Measurements from ENCODE around the gene PRDM10. TPM values are rescaled to one million over a fixed set of nuclear protein-coding genes. Genes with fewer than 3 reads are reported as not detected.

Gene PRDM10
- total RNA-seq, 1 experiment from 2014 or later: 7.7 TPM

DNA sequence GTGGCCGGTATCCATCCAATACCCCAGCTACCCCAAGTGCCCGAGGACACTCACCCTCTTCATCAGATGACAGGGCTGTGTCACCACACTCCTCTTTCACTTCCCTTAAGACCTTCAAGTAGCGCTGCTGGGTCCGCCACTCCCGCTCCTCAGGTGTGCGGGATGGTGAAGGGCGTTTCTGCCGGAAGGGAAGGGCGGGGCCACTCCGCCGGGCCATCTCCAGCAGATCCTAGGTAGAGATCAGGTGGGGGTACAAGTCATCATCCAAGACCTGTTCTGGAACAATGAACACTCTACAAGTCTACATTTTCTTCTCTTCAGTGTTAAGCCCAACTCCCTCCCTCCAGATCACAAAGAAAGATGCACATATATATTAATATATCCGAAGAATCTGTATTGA lies 117.3 kb downstream of the PRDM10 start:
- H3K36me3 Mint-ChIP-seq (ENCODE audit: insufficient read depth in 1 of 3, low read depth in 3 of 3): peaks cover 60 to 96% (median 89%) of the 10 kb centered on the region in 3 experiments; a peak in 6 of 7 replicates

More for the DNA sequence above, 117.3 kb downstream of the PRDM10 start:
- Histone ChIP-seq H3K18ac (ENCODE audit: insufficient read length, low read depth, low read length) (no peak overlapping the region), H3K9me3 (ENCODE audit: control insufficient read depth, low read depth, low read length) (no peaks in the 10 kb centered on the region), H4K5ac (ENCODE audit: insufficient read length, low read depth, low read length) (no peak overlapping the region), H3K9ac (ENCODE audit: extremely low read depth, insufficient read length, low read length) (no peak overlapping the region), H2AFZ (ENCODE audit: low read length) (no peak overlapping the region), H3K27me3 (ENCODE audit: insufficient read depth, low read length) (no peaks in the 10 kb centered on the region), H3K4me1 (ENCODE audit: insufficient read depth, low read length) (no peaks in the 10 kb centered on the region), H3K56ac (ENCODE audit: insufficient read length, low read depth, low read length) (no peak overlapping the region), H4K91ac (ENCODE audit: insufficient read length, low read depth, low read length) (no peak overlapping the region), H3K4ac (ENCODE audit: low read depth, low read length) (no peak overlapping the region), H3K23ac (ENCODE audit: insufficient read length, low read depth, low read length) (no peak overlapping the region), H2BK5ac (ENCODE audit: insufficient read length, low read length) (no peak overlapping the region), H2BK20ac (ENCODE audit: low read depth, low read length, poor library complexity, severe bottlenecking) (no peak overlapping the region), H3K4me2 (ENCODE audit: insufficient read depth, insufficient read length, low read length) (no peak overlapping the region), H2BK12ac (ENCODE audit: insufficient read length, low read depth, low read length) (no peak overlapping the region), H3T11ph (ENCODE audit: low read length) (no peak overlapping the region), H4K8ac (replicated peaks; ENCODE audit: insufficient read length, low read depth, low read length) (no peak overlapping the region), H3K23me2 (ENCODE audit: insufficient read length, low read depth, low read length, poor library complexity, severe bottlenecking) (no peaks in the 10 kb centered on the region), H4K20me1 (ENCODE audit: control insufficient read depth, insufficient read depth, insufficient read length) (no peaks in the 10 kb centered on the region), H3K14ac (ENCODE audit: insufficient read depth, low read length) (no peak overlapping the region), H2BK15ac (ENCODE audit: low read depth, low read length) (no peak overlapping the region), H3K79me1 (ENCODE audit: insufficient read depth, low read depth, low read length, poor library complexity, severe bottlenecking) (no peaks in the 10 kb centered on the region), H3K79me2 (ENCODE audit: insufficient read depth, low read length) (no peaks in the 10 kb centered on the region), H2BK120ac (ENCODE audit: low read depth, low read length, poor library complexity, severe bottlenecking) (no peak overlapping the region), H3K27ac (ENCODE audit: insufficient read length, low read depth, low read length) (no peak overlapping the region), H2AK5ac (ENCODE audit: insufficient read length, low read length) (no peak overlapping the region)
- DNase-seq: no peak
- no peak overlapping the region for H3K27ac Mint-ChIP-seq
- H3K9me3 Mint-ChIP-seq: no peaks in the 10 kb centered on the region
- H3K4me1 Mint-ChIP-seq: no peaks in the 10 kb centered on the region
- H3K4me3 Mint-ChIP-seq: no peak overlapping the region
- no peaks in the 10 kb centered on the region for H3K27me3 Mint-ChIP-seq (ENCODE audit: low read depth)
- WGBS (ENCODE audit: extremely low coverage, insufficient read length, low lambda C conversion rate): no CpG with 5 or more reads among the region's 12 CpGs
- TF ChIP-seq, protein P1, sequence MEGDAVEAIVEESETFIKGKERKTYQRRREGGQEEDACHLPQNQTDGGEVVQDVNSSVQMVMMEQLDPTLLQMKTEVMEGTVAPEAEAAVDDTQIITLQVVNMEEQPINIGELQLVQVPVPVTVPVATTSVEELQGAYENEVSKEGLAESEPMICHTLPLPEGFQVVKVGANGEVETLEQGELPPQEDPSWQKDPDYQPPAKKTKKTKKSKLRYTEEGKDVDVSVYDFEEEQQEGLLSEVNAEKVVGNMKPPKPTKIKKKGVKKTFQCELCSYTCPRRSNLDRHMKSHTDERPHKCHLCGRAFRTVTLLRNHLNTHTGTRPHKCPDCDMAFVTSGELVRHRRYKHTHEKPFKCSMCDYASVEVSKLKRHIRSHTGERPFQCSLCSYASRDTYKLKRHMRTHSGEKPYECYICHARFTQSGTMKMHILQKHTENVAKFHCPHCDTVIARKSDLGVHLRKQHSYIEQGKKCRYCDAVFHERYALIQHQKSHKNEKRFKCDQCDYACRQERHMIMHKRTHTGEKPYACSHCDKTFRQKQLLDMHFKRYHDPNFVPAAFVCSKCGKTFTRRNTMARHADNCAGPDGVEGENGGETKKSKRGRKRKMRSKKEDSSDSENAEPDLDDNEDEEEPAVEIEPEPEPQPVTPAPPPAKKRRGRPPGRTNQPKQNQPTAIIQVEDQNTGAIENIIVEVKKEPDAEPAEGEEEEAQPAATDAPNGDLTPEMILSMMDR (conservative IDR thresholded peaks at IDR 0.05): no peak

Data from H9 (cell line).